Aorta (tissue), 5 donors: ENCODE measurements around the gene RBMS1. TPM values are rescaled to one million over a fixed set of nuclear protein-coding genes. Genes with fewer than 3 reads are reported as not detected.
"Not testable (repeated sequence)": the region's sequence is repeated elsewhere in the genome, so short reads cannot be mapped to it uniquely, and the experiment has no call there.

Source experiments
- ATAC-seq: fragments of 200-7000 bp; cut with Tn5 transposase; one replicate; pipeline ENCODE4 v1.9.1; 2022; ENCODE audit warnings: moderate library complexity; ENCODE audit not compliant: low FRiP score
- DNase-seq, 2 donors: peaks; one replicate each; pipeline ENCODE4 v3.0.0-alpha.2; 2020
- H3K27ac ChIP-seq, 2 donors: one replicate each; pipeline ENCODE4 v1.5.1; 2013; ENCODE audit warnings: low read length in 2 of 2, mild to moderate bottlenecking in 2 of 2, moderate library complexity in 2 of 2, control low read depth in 1 of 2, inconsistent platforms in 1 of 2, low read depth in 1 of 2
- H3K27me3 ChIP-seq, 2 donors: one replicate each; pipeline ENCODE4 v1.6.1; 2013; ENCODE audit warnings: control low read depth in 1 of 2, low read length in 1 of 2, mild to moderate bottlenecking in 1 of 2, moderate library complexity in 1 of 2; ENCODE audit not compliant: insufficient read depth in 2 of 2, control insufficient read depth in 1 of 2
- H3K36me3 ChIP-seq, 2 donors: one replicate each; pipeline ENCODE4 v1.6.1; 2013; ENCODE audit warnings: control low read depth in 1 of 2, low read length in 1 of 2, mild to moderate bottlenecking in 1 of 2; ENCODE audit not compliant: insufficient read depth in 2 of 2, control insufficient read depth in 1 of 2
- H3K4me1 ChIP-seq, 2 donors: one replicate each; pipeline ENCODE4 v1.6.1; 2013; ENCODE audit warnings: low read length in 2 of 2, control low read depth in 1 of 2, mild to moderate bottlenecking in 1 of 2, moderate library complexity in 1 of 2; ENCODE audit not compliant: insufficient read depth in 2 of 2, control insufficient read depth in 1 of 2
- H3K4me3 ChIP-seq, 2 donors: one replicate each; pipeline ENCODE4 v1.5.1; 2013; ENCODE audit warnings: low read length in 2 of 2, control low read depth in 1 of 2, mild to moderate bottlenecking in 1 of 2
- H3K9me3 ChIP-seq: one replicate; pipeline ENCODE4 v1.6.1; 2013; ENCODE audit warnings: mild to moderate bottlenecking, low read length; ENCODE audit not compliant: control insufficient read depth
- WGBS, 2 donors: extraction: QIAGEN DNeasy Blood & Tissue Kit; methylation state at CpG; one replicate each; pipeline ENCODE4 v1.1.7; 2013; 5-methylcytosine and 5-hydroxymethylcytosine counted together
- intact Hi-C, 2 donors: fragments of 100-400 bp; cut with DNase I; formaldehyde crosslinking; loops; one replicate each; pipeline versions ENCODE4 v1.14.2 to v1.15.0; 2022
- polyA plus RNA-seq, 2 donors: library from polyadenylated mRNA; stranded (reverse); fragments of 200-250 nt; gene quantifications; one replicate each; pipeline ENCODE4 v1.2.3, GENCODE V29; 2013
- total RNA-seq, 2 donors: library from RNA; stranded (reverse); fragmentation: NEBNext Ultra II Directional; extraction: Animal tissue kit (Norgen Biotek cat#: 25700); gene quantifications; one replicate each; pipeline ENCODE4 v1.2.1, GENCODE V29; 2021
- donor health status: healthy with polysubstance abuse.
- donor health status: Bipolar disorder and iron deficiency.
- donor health status: DM: no; HTN: no; CAD: no.
- donor health status: DM: no; HTN: no; CAD: no.
- donor health status: DM: yes; HTN: yes; CAD: no.

Gene RBMS1
- total and polyA plus RNA-seq, 4 donors = 32.8 to 146 (median 99.3) TPM

DNA sequence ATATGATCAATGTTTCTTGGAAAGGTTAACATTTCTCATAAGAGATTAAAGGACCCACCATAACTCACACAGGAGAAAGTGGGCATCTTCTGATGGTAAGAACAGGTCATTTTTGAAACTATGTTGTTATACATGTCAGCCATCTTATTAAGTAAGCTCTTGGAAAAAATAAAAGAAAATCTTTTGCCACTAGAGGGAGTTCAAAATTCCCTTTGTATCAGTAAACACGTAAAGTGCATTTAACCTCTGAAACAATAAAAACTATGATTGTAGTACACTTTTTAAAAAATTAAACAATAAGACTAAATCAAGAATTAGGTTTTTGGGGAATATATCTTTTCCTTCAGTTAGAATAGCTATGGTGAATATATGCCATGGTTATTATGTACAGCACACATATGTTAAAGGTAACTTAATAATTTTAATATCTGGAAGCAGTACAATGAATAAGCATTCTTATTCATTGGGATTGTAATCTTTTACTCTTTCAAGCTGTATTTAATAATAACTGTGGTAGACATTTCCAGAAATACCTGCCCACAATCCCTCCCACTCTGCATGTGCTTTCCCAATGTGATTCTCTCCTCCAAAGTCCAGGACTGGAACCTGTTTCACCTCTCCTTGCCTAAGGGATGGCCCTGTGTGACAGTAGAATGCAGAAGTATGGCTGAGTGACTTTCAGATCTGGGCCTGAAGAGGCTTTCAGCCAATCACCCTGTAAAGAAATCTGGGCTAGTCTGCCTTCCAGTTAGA is 64.2 kb downstream of the RBMS1 start:
- ATAC-seq = no peak
- peak overlapping the region in 1 of 2 donors; percentile 44 for H3K27ac ChIP-seq
- H3K4me1 ChIP-seq = peaks cover 3 to 5% of the 10 kb centered on the region in 2 donors

DNA sequence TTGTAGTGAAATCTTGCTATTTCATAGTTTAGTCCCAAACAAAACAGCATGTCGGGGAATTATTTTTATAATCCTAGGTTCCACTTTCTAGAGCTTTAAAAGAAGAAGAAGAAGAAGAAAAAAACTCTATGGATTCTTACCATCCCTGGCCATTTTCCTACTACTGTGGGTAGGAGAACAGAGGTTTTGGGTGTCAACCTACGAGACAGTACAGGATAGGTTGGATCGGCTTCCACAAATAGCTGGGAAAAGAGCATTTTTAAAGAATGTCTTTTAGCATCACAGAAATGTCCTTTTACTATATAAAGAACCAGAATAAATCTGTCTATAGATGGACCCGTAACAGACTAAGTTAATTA is 65.2 kb downstream of the RBMS1 start:
- Histone ChIP-seq H3K27ac (peak overlapping the region; percentile 90 to 96), H3K36me3 (no peaks in the 10 kb centered on the region), H3K27me3 (no peaks in the 10 kb centered on the region), H3K4me3 (peak overlapping the region; percentile 15 to 48), H3K4me1 (peaks cover 3 to 5% of the 10 kb centered on the region in 2 donors), H3K9me3 (peaks cover 3% of the 10 kb centered on the region)
- intact Hi-C loops = loop anchor here in 1 of 2 donors (10.0 kb wide), 1 partner anchor 236 kb away; no protein-coding TSS in a partner anchor
- WGBS, 2 donors = 21 to 24% methylated on average over 4 of the region's 4 CpGs
- DNase-seq (no peak), ATAC-seq (no peak)

More for the DNA sequence above, 64.2 kb downstream of the RBMS1 start:
- peaks cover 3% of the 10 kb centered on the region for H3K9me3 ChIP-seq
- H3K36me3 ChIP-seq = no peaks in the 10 kb centered on the region
- DNase-seq = no peak
- no peaks in the 10 kb centered on the region for H3K27me3 ChIP-seq
- intact Hi-C loops = loop anchor here in 1 of 2 donors (10.0 kb wide), 1 partner anchor 235 kb away; no protein-coding TSS in a partner anchor
- H3K4me3 ChIP-seq = no peak overlapping the region
- WGBS, 2 donors = 10 to 11% methylated on average over 1 of the region's 1 CpG

DNA sequence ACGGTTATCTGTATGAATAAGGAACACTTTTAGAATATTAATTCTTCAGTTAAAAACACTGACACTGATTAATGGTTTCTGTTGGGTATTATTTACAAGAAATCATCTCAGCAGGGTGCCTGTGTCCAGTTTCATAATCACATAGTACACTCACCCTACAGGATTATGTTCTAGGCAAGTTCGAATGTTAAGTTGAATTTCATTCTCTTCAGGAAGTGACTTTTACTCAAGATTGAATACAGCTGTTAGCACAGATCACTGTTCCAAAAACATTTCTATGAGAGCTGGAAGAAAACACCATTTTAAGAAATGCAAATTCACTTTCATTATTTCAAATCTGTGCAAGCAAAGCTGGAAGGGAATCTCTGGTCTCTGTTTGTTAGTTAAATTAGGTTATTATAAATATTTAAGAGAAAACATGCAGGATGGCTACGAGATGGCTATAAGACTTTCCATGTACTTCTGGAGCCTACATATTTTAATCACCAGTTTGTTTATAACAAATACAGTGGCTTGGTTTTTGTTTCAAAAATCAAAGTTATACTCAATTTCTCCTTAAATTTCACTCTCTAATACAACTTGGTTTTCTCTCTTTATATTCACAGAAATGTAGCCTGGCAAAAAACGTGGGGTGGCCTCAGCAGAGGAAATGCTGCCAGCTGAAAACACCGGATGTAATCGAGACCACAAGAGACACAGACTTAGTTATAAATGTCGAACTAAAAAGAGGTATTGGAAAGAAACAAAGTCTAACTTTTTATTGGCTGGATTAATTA is 65.8 kb downstream of the RBMS1 start:
- peaks cover 3% of the 10 kb centered on the region for H3K9me3 ChIP-seq
- peak overlapping the region; percentile 15 to 34 for H3K4me3 ChIP-seq
- DNase-seq (no peak), ATAC-seq (peak; percentile 61)
- 5 to 10% methylated on average over 7 of the region's 7 CpGs for WGBS, 2 donors
- H3K36me3 ChIP-seq = no peaks in the 10 kb centered on the region
- intact Hi-C loops = loop anchor here in 1 of 2 donors (10.0 kb wide), 1 partner anchor 237 kb away; no protein-coding TSS in a partner anchor
- H3K27ac ChIP-seq = peak overlapping the region; percentile 48 to 96
- H3K4me1 ChIP-seq = peaks cover 3 to 5% of the 10 kb centered on the region in 2 donors
- no peaks in the 10 kb centered on the region for H3K27me3 ChIP-seq

DNA sequence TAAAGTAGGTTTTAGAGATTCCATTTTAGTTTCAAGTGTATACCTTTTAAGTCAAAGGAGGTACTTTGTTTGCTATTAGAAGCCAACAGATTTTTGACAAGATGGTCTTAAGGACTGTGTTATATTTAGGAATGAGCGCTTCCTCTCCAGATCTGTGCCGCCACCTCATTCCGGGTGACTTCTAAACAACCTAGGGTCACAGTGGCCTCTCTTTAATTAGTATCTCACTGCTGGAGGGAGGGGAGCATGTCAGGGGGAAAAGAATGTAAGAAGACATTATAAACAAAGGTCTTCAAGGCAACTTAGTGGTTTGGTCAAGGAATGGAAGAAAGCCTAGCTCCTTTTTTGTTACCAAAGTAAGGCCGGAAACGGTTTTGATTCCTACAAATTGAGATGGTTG is 67.0 kb downstream of the RBMS1 start:
- intact Hi-C loops = loop anchor here in 1 of 2 donors (10.0 kb wide), 1 partner anchor 238 kb away; no protein-coding TSS in a partner anchor
- Histone ChIP-seq H3K9me3 (peaks cover 3% of the 10 kb centered on the region), H3K4me1 (peaks cover 0 to 5% of the 10 kb centered on the region in 2 donors), H3K36me3 (no peaks in the 10 kb centered on the region), H3K27ac (no peak overlapping the region), H3K4me3 (no peak overlapping the region), H3K27me3 (no peaks in the 10 kb centered on the region)
- DNase-seq = no peak
- WGBS, 2 donors = 95 to 96% methylated on average over 5 of the region's 5 CpGs
- no peak for ATAC-seq

DNA sequence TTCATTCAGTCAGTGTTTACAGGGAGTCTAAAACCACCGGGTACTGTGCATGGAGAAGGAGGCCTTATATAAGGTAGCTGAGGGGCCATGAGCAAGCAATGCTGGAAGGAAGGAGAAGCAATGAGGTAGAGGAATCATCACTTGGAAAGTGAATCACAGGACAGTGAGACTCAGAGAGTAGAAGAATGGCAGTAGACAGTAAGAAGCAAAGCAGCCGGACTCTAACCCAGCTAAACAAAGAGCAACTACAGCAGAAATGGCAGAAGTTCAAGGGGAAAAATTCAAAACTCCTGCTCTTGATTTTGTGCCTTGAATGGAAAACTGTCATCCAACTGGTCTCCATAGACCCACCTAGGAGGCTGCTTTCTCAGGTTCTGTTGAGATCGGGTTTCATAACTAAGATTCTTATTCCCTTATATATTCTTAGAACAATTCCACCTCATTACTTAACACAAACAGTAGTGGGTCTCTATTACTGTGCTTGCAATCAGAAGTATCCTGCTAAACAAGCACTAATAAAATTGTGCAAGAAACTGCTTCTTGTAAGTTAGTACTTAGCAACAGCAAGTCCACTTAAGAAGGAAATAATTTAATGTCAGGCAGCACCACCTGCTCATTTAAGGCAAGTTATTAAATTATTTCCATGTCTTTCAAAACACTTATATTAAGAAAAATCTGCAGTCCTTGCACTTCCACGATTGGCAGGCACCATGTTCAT is 68.0 kb downstream of the RBMS1 start:
- Histone ChIP-seq H3K9me3 (peaks cover 3% of the 10 kb centered on the region), H3K27ac (peak overlapping the region in 1 of 2 donors; percentile 6), H3K36me3 (no peaks in the 10 kb centered on the region), H3K4me1 (peaks cover 0 to 5% of the 10 kb centered on the region in 2 donors), H3K27me3 (no peaks in the 10 kb centered on the region), H3K4me3 (no peak overlapping the region)
- 57 to 59% methylated on average over 4 of the region's 4 CpGs for WGBS, 2 donors
- ATAC-seq (peak; percentile 6), DNase-seq (no peak)
- intact Hi-C loops = loop anchor here in 1 of 2 donors (10.0 kb wide), 1 partner anchor 239 kb away; no protein-coding TSS in a partner anchor

- 53 to 55% methylated on average over 4 of the region's 4 CpGs for WGBS, 2 donors
- no peak for DNase-seq
- no peak overlapping the region for H3K4me3 ChIP-seq
- no peaks in the 10 kb centered on the region for H3K27me3 ChIP-seq
- no peaks in the 10 kb centered on the region for H3K9me3 ChIP-seq
- H3K27ac ChIP-seq = no peak overlapping the region
- H3K4me1 ChIP-seq = peaks cover 0 to 7% of the 10 kb centered on the region in 2 donors
- no peaks in the 10 kb centered on the region for H3K36me3 ChIP-seq
- ATAC-seq = no peak
- intact Hi-C loops = loop anchor here in 1 of 2 donors (10.0 kb wide), 1 partner anchor 242 kb away; no protein-coding TSS in a partner anchor
Measured at GRCh38 chr2:160423126-160423525, 70.5 kb downstream of the RBMS1 start.

- not testable (repeated sequence) for H3K27me3 ChIP-seq, DNase-seq, H3K4me1 ChIP-seq, H3K4me3 ChIP-seq, ATAC-seq, H3K9me3 ChIP-seq, H3K27ac ChIP-seq, H3K36me3 ChIP-seq
- WGBS, 2 donors = 95 to 96% methylated on average over 2 to 3 of the region's 3 CpGs
- intact Hi-C loops = loop anchor here in 1 of 2 donors (10.0 kb wide), 1 partner anchor 243 kb away; no protein-coding TSS in a partner anchor
Measured at GRCh38 chr2:160421646-160422501, 71.7 kb downstream of the RBMS1 start.
